HepG2 (cell line): ENCODE results near the gene GPAM. TPM values are rescaled to one million over a fixed set of nuclear protein-coding genes. Genes with fewer than 3 reads are reported as not detected.
A peak's percentile ranks its signal among the peaks of the same experiment; 100 is the strongest.

ENCODE experiments used
- ATAC-seq: fragments of 200-7000 bp; cut with Tn5 transposase; 3 replicates; pipeline ENCODE4 v1.9.1; 2020; ENCODE audit warnings: mild to moderate bottlenecking, moderate library complexity
- BruUV-seq: library from RNA; stranded (reverse); fragments of 400-500 nt; replicated peaks from 2 replicates; lab custom pipeline; 2021; lab: Mats Ljungman, UMichigan
- CTCF ChIA-PET: fragments of 300-600 bp; formaldehyde crosslinking; extraction: SDS; loops from one replicate; lab custom pipeline; 2021; ENCODE audit warnings: low total read pairs, inconsistent platforms, low intra/inter-chr PET ratio; lab: Yijun Ruan, JAX
- POLR2A ChIA-PET: fragments of 350-600 bp; sonication (Branson Sonifier 250); formaldehyde crosslinking; loops from one replicate; lab custom pipeline; 2020; ENCODE audit warnings: antibody characterized with exemption, inconsistent platforms; lab: Yijun Ruan, JAX
- DNase-seq: peaks from one replicate; pipeline ENCODE4 v3.0.0-alpha.2; 2015; ENCODE audit warnings: low spot score
- FAIRE-seq: peaks from 3 replicates; lab custom pipeline; 2011; peaks lifted over from hg19 to GRCh38; lab: Jason Lieb, UNC
- H2AFZ ChIP-seq: one replicate; pipeline ENCODE4 v1.6.1; 2011; ENCODE audit warnings: low read length, inconsistent platforms
- H3K27ac ChIP-seq: fragments of 300-600 bp; 3 replicates; pipeline ENCODE4 v1.8.0; 2011; ENCODE audit warnings: mixed run types, mild to moderate bottlenecking, mixed read lengths, low read length, inconsistent platforms; ENCODE audit not compliant: insufficient read depth; ENCODE audit errors: extremely low read length
- H3K27me3 ChIP-seq, 2 experiments: fragments of 200-600 bp in 1 of 2; 2 replicates in 1 of 2; 3 replicates in 1 of 2; pipeline versions ENCODE4 v1.6.0 to v1.8.0; 2011; ENCODE audit warnings: low read length in 2 of 2, mild to moderate bottlenecking in 2 of 2, moderate library complexity in 2 of 2, inconsistent platforms in 1 of 2; ENCODE audit not compliant: insufficient read depth in 2 of 2, control insufficient read depth in 1 of 2
- H3K36me3 ChIP-seq, 2 experiments: fragments of 200-600 bp in 1 of 2; replicated peaks in 1 of 2; 2 replicates in 1 of 2; 3 replicates in 1 of 2; pipeline versions ENCODE4 v1.5.1 to v1.8.0; 2011; ENCODE audit warnings: low read length in 2 of 2, inconsistent platforms in 1 of 2; ENCODE audit not compliant: insufficient read depth in 2 of 2, control insufficient read depth in 1 of 2
- H3K4me1 ChIP-seq: 2 replicates; pipeline ENCODE4 v1.5.1; 2012; ENCODE audit warnings: low read length, inconsistent platforms; ENCODE audit not compliant: insufficient read depth
- H3K4me2 ChIP-seq: 2 replicates; pipeline ENCODE4 v1.6.0; 2011; ENCODE audit warnings: low read depth, low read length, inconsistent platforms
- H3K4me3 ChIP-seq, 3 experiments: fragments of 200-600 bp in 1 of 3; sonication (generic), shearing (Covaris generic) in 1 of 3; replicated peaks in 1 of 3; 2 replicates each; pipeline ENCODE4 v1.5.1; 2011 to 2016; ENCODE audit warnings: low read length in 3 of 3, inconsistent platforms in 2 of 3, low read depth in 2 of 3, mild to moderate bottlenecking in 2 of 3, control low read depth in 1 of 3, mixed read lengths in 1 of 3; ENCODE audit not compliant: insufficient read depth in 1 of 3
- H3K79me2 ChIP-seq: one replicate; pipeline ENCODE4 v1.6.1; 2011; ENCODE audit warnings: low read length, inconsistent platforms; ENCODE audit not compliant: insufficient read depth
- H3K9ac ChIP-seq: 2 replicates; pipeline ENCODE4 v1.6.0; 2011; ENCODE audit warnings: mild to moderate bottlenecking, low read depth, low read length, inconsistent platforms; ENCODE audit not compliant: insufficient read depth
- H3K9me3 ChIP-seq: 2 replicates; pipeline ENCODE4 v1.5.1; 2012; ENCODE audit warnings: mild to moderate bottlenecking, low read length
- H4K20me1 ChIP-seq: 2 replicates; pipeline ENCODE4 v1.6.0; 2011; ENCODE audit warnings: inconsistent platforms, mild to moderate bottlenecking, low read length, moderate library complexity; ENCODE audit not compliant: insufficient read depth
- ARID5B ChIP-seq: IDR thresholded peaks from 2 replicates; pipeline ENCODE4 v1.4.0; 2020; ENCODE audit warnings: mild to moderate bottlenecking, missing genetic modification reagents
- ATF7 ChIP-seq, 2 experiments: fragments of 450-650 bp in 1 of 2; sonication (generic) in 1 of 2; formaldehyde crosslinking in 1 of 2; IDR thresholded peaks; 2 replicates each; pipeline versions ENCODE4 v1.4.0 to v1.6.1; 2016 to 2020; ENCODE audit warnings: antibody characterized with exemption in 1 of 2, mild to moderate bottlenecking in 1 of 2, missing genetic modification reagents in 1 of 2
- FOXC1 ChIP-seq: sonication (generic); formaldehyde crosslinking; IDR thresholded peaks from 2 replicates; pipeline ENCODE4 v1.8.0; 2022; ENCODE audit warnings: mild to moderate bottlenecking, missing genetic modification reagents, borderline replicate concordance
- HNF4G ChIP-seq, 2 experiments: sonication (generic) in 1 of 2; formaldehyde crosslinking in 1 of 2; IDR thresholded peaks; 2 replicates each; pipeline versions ENCODE4 v1.4.0 to v1.6.1; 2011 to 2020; ENCODE audit warnings: borderline replicate concordance in 2 of 2, low read depth in 2 of 2, mild to moderate bottlenecking in 2 of 2, low read length in 1 of 2, missing genetic modification reagents in 1 of 2, moderate library complexity in 1 of 2
- KLF13 ChIP-seq: sonication (generic); formaldehyde crosslinking; IDR thresholded peaks from 2 replicates; pipeline ENCODE4 v1.4.0; 2020; ENCODE audit warnings: mild to moderate bottlenecking, missing genetic modification reagents
- MXD1 ChIP-seq: sonication (generic); formaldehyde crosslinking; IDR thresholded peaks from 2 replicates; pipeline ENCODE4 v1.4.0; 2020; ENCODE audit warnings: mild to moderate bottlenecking, missing genetic modification reagents
- SALL1 ChIP-seq: sonication (generic); formaldehyde crosslinking; IDR thresholded peaks from 2 replicates; pipeline ENCODE4 v1.8.0; 2022; ENCODE audit warnings: mild to moderate bottlenecking, missing genetic modification reagents
- ZNF12 ChIP-seq: sonication (generic); formaldehyde crosslinking; IDR thresholded peaks from 2 replicates; pipeline ENCODE4 v1.5.0; 2020; ENCODE audit warnings: missing genetic modification reagents
- ZNF30 ChIP-seq: sonication (generic); formaldehyde crosslinking; IDR thresholded peaks from 2 replicates; pipeline ENCODE4 v1.5.0; 2020; ENCODE audit warnings: mild to moderate bottlenecking, missing genetic modification reagents
- ZNF326 ChIP-seq: sonication (generic); formaldehyde crosslinking; IDR thresholded peaks from 2 replicates; pipeline ENCODE4 v1.4.0; 2020; ENCODE audit warnings: missing genetic modification reagents, borderline replicate concordance
- ZNF687 ChIP-seq: sonication (generic); formaldehyde crosslinking; IDR thresholded peaks from 2 replicates; pipeline ENCODE4 v1.5.1; 2020; ENCODE audit warnings: mild to moderate bottlenecking, missing genetic modification reagents, moderate library complexity
- ZNF891 ChIP-seq: sonication (generic); formaldehyde crosslinking; IDR thresholded peaks from 2 replicates; pipeline ENCODE4 v1.5.0; 2020; ENCODE audit warnings: mild to moderate bottlenecking, missing genetic modification reagents
- ZSCAN29 ChIP-seq: sonication (generic); formaldehyde crosslinking; conservative IDR thresholded peaks from 2 replicates; pipeline ENCODE4 v1.4.0; 2020; ENCODE audit warnings: mild to moderate bottlenecking, missing genetic modification reagents
- WGBS: methylation state at CpG from one replicate; pipeline ENCODE4 v1.1.6; 2017; ENCODE audit warnings: low lambda C conversion rate; 5-methylcytosine and 5-hydroxymethylcytosine counted together
- in situ Hi-C: cut with HindIII; loops from 2 replicates; pipeline ENCODE4 v1.10.0; 2017; ENCODE audit warnings: low pct_unique_long_range_greater_than_20kb; ENCODE audit not compliant: extremely low pct_ligation_motif_present
- intact Hi-C: fragments of 100-400 bp; cut with micrococcal nuclease; formaldehyde crosslinking; loops from one replicate; pipeline ENCODE4 v1.10.0; 2022; ENCODE audit not compliant: unreplicated experiment
- polyA plus RNA-seq, 8 experiments: library from polyadenylated mRNA; depleted of rRNA in 3 of 8; stranded (reverse) in 7 of 8; unstranded in 1 of 8; fragments of >200 nt; fragmentation: Illumina TruSeq in 4 of 8; extraction: Trizol in 4 of 8; gene quantifications; 2 replicates each; pipeline versions ENCODE4 v1.2.1 to v1.2.3, GENCODE V29; 2011 to 2016; ENCODE audit warnings: low read depth in 4 of 8, missing spikeins in 1 of 8, mixed read lengths in 1 of 8; ENCODE audit not compliant: insufficient read depth in 1 of 8
- total RNA-seq, 5 experiments: library from RNA; depleted of rRNA; stranded (reverse); fragments of >200 nt; fragmentation: Illumina TruSeq; extraction: Trizol; gene quantifications; 2 replicates each; pipeline ENCODE4 v1.2.3, GENCODE V29; 2016; ENCODE audit warnings: low read depth in 1 of 5

GPAM gene
- total and polyA plus RNA-seq, 2 of the 13 experiments (the other 11 are each of a cell fraction or from before 2014, with no cell fraction given), result 36.8 to 140 TPM

GRCh38 chr10:112222799-112223198, 39.2 kb upstream of the GPAM start:
- peaks cover 9% of the 10 kb centered on the region; the same call in 1 of the 2 replicates for H3K9me3 ChIP-seq
- peak overlapping the region in 1 of 3 experiments; percentile 77; a peak in 2 of 6 replicates for H3K4me3 ChIP-seq
- no peaks in the 10 kb centered on the region; a peak in 1 of 5 replicates for H3K27me3 ChIP-seq
- ChIA-PET POLR2A (interaction anchor here (0.6 to 7.8 kb wide), 8 partner anchors 12 to 142 kb away, joined by 3 to 189 read pairs (median 21); no protein-coding TSS in a partner anchor), CTCF (no interaction called here)
- no TSS peak for BruUV-seq
- H3K36me3 ChIP-seq, result peaks cover 23 to 49% of the 10 kb centered on the region in 2 experiments
- peak overlapping the region; percentile 99 for H3K4me2 ChIP-seq
- intact Hi-C loops, result no loop called here
- in situ Hi-C loops, result no loop called here
- 100% methylated on average over 1 of the region's 2 CpGs for WGBS
- peaks cover 98% of the 10 kb centered on the region for H3K4me1 ChIP-seq
- peaks cover 100% of the 10 kb centered on the region for H3K79me2 ChIP-seq
- no peak overlapping the region for H2AFZ ChIP-seq
- ATAC-seq (no peak), FAIRE-seq (no peak), DNase-seq (no peak)
- H3K9ac ChIP-seq, result peak overlapping the region; percentile 39
- 0 out of 2 replicates have a peak, but pooled peaks cover 5% of the 10 kb centered on the region for H4K20me1 ChIP-seq
- H3K27ac ChIP-seq, result peak overlapping the region; percentile 93
- TF ChIP-seq ZNF30 (CRISPR knock-in tag), result no peak
- TF ChIP-seq ATF7 (IDR thresholded peaks at IDR 0.05), result no peak
- no peak for TF ChIP-seq ATF7 (CRISPR knock-in tag; IDR thresholded peaks at IDR 0.05)
- TF ChIP-seq ZSCAN29 (CRISPR knock-in tag), result peak; percentile 15; the same call in 1 of the 2 replicates
- no peak for TF ChIP-seq KLF13 (CRISPR knock-in tag)
- TF ChIP-seq HNF4G (IDR thresholded peaks at IDR 0.05; ENCODE audit: borderline replicate concordance, low read depth, low read length), result no peak
- no peak for TF ChIP-seq HNF4G (CRISPR knock-in tag; IDR thresholded peaks at IDR 0.05; ENCODE audit: borderline replicate concordance, low read depth)
- no peak for TF ChIP-seq ZNF12 (CRISPR knock-in tag)
- TF ChIP-seq FOXC1, result peak; percentile 33; the same call in 1 of the 2 replicates
- TF ChIP-seq ZNF326 (CRISPR knock-in tag), result 0 out of 2 replicates have a peak, but pooled peaks have one; percentile 28
- TF ChIP-seq ZNF891, result 0 out of 2 replicates have a peak, but pooled peaks have one; percentile 46
- TF ChIP-seq ZNF687, result peak; percentile 67
- TF ChIP-seq ARID5B, result 0 out of 2 replicates have a peak, but pooled peaks have one; percentile 9
- peak; percentile 32; the same call in 1 of the 2 replicates for TF ChIP-seq SALL1 (CRISPR knock-in tag)
- no peak for TF ChIP-seq MXD1
